Fibroblast of the aortic adventitia (primary cell): ENCODE data around the gene NKD1. TPM values are rescaled to one million over a fixed set of nuclear protein-coding genes. Genes with fewer than 3 reads are reported as not detected.

Experiments used
- DNase-seq: peaks from one replicate; pipeline ENCODE4 v3.0.0-alpha.2; 2010; ENCODE audit warnings: low read depth
- H3K4me3 ChIP-seq: 2 replicates; pipeline ENCODE4 v1.5.1; 2011; ENCODE audit warnings: low read depth, mild to moderate bottlenecking, control low read depth, low read length, moderate library complexity
- total RNA-seq: library from RNA; depleted of rRNA; stranded (reverse); fragments of >200 nt; gene quantifications from 2 replicates; pipeline ENCODE4 v1.2.3, GENCODE V29; 2012; ENCODE audit warnings: low replicate concordance
- TF ChIP-seq, protein P1 (sequence below): IDR thresholded peaks from 2 replicates; pipeline ENCODE4 v1.5.1; 2011; ENCODE audit warnings: mild to moderate bottlenecking, low read length, control low read depth, inconsistent platforms; ENCODE audit not compliant: insufficient read depth

NKD1 gene
- total RNA-seq, 1 donor = 0.09 TPM

DNA sequence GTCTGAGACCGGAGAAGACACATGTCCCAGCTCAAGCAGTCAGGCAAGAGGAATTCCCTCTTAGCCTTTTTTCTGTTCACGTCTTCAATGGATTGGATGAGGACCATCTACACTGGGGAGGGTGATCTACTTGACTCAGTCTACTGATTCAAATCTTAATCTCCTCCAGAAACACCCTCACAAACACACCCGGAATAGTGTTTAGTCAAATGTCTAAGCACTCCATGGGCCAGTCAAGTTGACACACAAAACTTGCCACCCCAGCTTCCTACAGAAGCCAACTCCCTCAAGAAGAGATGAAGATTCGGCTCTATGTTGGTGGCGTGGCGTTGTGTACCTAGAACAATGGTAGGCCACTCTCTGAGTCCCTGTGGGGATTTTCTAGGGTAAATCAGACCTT, 22.5 kb upstream of the NKD1 start:
- DNase-seq = no peak
- TF ChIP-seq, protein P1, sequence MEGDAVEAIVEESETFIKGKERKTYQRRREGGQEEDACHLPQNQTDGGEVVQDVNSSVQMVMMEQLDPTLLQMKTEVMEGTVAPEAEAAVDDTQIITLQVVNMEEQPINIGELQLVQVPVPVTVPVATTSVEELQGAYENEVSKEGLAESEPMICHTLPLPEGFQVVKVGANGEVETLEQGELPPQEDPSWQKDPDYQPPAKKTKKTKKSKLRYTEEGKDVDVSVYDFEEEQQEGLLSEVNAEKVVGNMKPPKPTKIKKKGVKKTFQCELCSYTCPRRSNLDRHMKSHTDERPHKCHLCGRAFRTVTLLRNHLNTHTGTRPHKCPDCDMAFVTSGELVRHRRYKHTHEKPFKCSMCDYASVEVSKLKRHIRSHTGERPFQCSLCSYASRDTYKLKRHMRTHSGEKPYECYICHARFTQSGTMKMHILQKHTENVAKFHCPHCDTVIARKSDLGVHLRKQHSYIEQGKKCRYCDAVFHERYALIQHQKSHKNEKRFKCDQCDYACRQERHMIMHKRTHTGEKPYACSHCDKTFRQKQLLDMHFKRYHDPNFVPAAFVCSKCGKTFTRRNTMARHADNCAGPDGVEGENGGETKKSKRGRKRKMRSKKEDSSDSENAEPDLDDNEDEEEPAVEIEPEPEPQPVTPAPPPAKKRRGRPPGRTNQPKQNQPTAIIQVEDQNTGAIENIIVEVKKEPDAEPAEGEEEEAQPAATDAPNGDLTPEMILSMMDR = no peak
- H3K4me3 ChIP-seq = no peak overlapping the region

DNA sequence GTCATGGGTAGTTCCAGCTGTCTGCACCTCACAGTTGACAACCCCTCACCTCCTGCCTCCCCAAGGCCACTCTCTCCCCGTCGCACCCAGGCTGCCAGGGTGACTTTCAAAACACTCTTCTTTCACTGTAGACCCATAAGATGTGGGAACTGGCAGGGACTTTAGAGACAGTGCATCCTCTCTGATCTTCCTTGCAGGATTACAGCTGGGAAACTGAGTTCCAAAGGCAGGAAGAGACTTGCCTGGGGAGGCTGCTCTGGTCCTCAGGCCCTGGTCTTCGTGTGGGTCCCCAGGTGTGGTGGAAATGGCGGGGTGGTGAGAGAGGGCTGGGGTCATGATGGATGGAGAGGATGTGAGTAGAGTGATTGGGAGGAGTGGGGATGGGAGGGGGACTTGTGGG, 21.9 kb upstream of the NKD1 start:
- DNase-seq = no peak
- H3K4me3 ChIP-seq = no peak overlapping the region
- TF ChIP-seq, protein P1 = no peak

DNA sequence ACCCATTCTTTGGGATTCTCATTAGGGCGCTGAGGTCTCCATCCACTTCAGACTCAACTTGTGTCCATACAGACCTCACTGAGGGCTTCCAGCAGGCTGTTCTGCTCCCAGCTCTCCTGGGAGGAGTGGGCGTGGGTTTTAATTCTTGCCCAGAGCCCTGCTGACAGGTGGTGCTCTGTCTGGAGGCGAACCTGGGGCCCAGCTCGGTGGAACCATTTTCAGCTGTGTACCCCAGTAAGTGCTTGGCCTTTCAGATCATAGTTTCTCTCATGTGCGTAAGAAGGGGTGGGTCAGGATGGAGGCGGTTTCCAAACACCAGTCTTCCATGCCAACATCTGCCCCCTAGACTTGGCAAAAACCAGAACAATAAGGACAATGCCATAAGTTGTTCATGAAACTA, 21.4 kb upstream of the NKD1 start:
- no peak for DNase-seq
- no peak overlapping the region for H3K4me3 ChIP-seq
- TF ChIP-seq, protein P1 = no peak

DNA sequence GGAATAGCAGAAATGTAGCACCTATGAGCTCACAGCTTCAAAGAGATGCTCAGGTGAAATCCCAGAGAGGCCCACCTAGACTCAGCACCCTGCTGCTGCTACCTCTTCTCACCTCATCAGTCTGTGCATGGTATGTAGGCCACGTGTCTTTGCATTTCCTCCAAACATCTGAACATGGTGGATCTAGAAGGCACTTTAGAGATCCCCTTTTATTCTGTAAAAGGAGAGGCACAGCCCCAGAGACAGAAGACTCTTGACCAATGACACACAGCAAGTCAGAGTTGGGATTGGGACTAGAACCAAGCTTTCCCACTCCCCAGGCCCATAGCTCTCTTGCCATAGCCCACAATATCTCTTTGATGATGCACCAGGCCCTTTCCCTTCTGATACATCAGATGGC, 19.4 kb upstream of the NKD1 start:
- TF ChIP-seq, protein P1 = no peak
- DNase-seq = no peak
- no peak overlapping the region for H3K4me3 ChIP-seq

DNA sequence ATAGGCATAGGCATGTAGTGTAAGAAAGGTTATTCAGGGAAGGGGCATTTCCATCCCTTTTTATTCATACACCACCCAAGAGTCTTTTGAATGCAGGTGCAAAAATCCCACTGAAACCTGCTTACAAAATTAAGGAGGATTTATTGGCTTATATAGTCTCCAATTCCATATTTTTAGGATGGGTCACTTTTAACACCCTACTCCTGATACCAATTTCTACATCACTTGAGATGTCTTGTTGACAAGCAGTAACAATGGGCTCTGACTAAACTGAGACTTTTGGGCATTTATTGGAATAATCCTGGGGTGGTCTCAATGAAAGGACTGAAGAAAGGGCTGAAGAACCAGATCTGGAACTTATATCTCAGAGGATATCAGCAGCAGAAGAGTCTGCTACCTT, 18.9 kb upstream of the NKD1 start:
- TF ChIP-seq, protein P1 = no peak
- no peak for DNase-seq
- no peak overlapping the region for H3K4me3 ChIP-seq

DNA sequence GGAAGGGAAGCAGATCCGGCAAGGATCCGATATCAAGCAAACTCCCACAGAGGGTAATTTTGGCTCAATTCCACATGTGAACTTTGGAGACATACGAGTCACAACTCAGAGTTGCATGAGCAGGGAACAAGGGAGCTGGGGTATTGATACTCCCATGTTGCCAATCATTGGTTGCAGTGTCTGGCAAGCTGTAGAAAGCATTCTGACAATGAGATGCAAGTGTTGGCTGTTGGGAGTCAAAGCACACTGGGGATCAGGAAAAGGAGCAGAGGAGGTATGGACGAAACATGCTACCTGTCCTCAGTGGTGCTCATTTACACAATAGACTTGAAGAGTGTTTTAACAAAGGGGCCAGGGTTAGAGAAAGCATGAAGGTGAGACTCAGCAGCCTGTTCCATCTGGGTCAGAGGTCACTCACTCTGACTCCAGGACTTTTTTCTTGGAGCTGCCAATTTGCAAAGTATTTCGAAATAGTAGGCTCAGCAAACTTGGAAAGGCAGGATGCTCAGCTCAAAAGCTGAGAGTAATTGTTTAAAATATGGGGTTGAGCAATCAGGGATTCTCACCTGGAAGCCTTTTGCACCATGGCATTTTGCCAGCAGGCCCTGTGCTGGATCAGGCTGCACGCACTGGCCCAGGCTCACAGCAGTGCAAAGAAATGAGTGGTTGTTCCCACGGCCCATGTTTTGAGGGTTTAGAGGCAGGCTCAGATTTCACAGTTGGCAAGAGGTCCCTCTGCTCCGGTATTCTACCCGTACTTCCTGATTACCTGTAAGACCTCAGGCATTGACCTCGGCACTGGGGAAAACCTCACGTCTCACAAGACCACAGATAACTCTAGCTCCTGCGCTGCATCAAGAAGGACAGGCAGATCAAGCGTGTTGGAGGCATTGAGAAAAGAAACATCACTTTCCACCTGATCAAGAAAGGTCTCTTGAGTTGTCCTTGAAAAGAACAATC, 17.6 kb upstream of the NKD1 start:
- TF ChIP-seq, protein P1 = no peak
- no peak overlapping the region for H3K4me3 ChIP-seq
- DNase-seq = no peak
